Breast epithelium (tissue), 4 donors: ENCODE results near the gene CACNB1. TPM values are rescaled to one million over a fixed set of nuclear protein-coding genes. Genes with fewer than 3 reads are reported as not detected.

Source experiments
- DNase-seq, 2 donors: peaks; one replicate each; pipeline ENCODE4 v3.0.0-alpha.2; 2019; ENCODE audit warnings: low spot score in 2 of 2
- H3K27ac ChIP-seq, 2 donors: fragments of 200-600 bp; sonication (generic) in 1 of 2; one replicate each; pipeline ENCODE4 v1.5.1; 2016 to 2019; ENCODE audit warnings: mild to moderate bottlenecking in 1 of 2
- H3K27me3 ChIP-seq, 2 donors: fragments of 200-600 bp; sonication (generic) in 1 of 2; one replicate each; pipeline versions ENCODE4 v1.5.1 to v1.6.0; 2017 to 2019; ENCODE audit warnings: control low read depth in 1 of 2, mild to moderate bottlenecking in 1 of 2
- H3K36me3 ChIP-seq: fragments of 200-600 bp; one replicate; pipeline ENCODE4 v1.5.1; 2019
- H3K4me1 ChIP-seq, 2 donors: fragments of 200-600 bp; sonication (generic); one replicate each; pipeline ENCODE4 v1.5.1; 2016 to 2019; ENCODE audit warnings: control low read depth in 1 of 2
- H3K4me3 ChIP-seq, 3 donors: fragments of 200-600 bp; sonication (generic); 1 replicate in 2 of 3; 2 replicates in 1 of 3; pipeline ENCODE4 v1.5.1; 2016 to 2019; ENCODE audit warnings: mild to moderate bottlenecking in 3 of 3, moderate library complexity in 2 of 3
- H3K9me3 ChIP-seq, 2 donors: fragments of 200-600 bp; sonication (generic) in 1 of 2; one replicate each; pipeline ENCODE4 v1.5.1; 2016 to 2019; ENCODE audit warnings: control low read depth in 1 of 2
- POLR2A ChIP-seq: fragments of 450-650 bp; IDR thresholded peaks from one replicate; pipeline ENCODE4 v1.6.1; 2016; ENCODE audit warnings: antibody characterized with exemption, mild to moderate bottlenecking, moderate library complexity
- POLR2AphosphoS5 ChIP-seq, 3 donors: sonication (generic); formaldehyde crosslinking; IDR thresholded peaks; one replicate each; pipeline ENCODE4 v1.6.1; 2017; ENCODE audit warnings: antibody characterized with exemption in 3 of 3
- intact Hi-C: fragments of 100-400 bp; cut with DNase I; formaldehyde crosslinking; loops from one replicate; pipeline ENCODE4 v1.15.1; 2023; ENCODE audit warnings: low total_unique reads
- total RNA-seq, 3 donors: library from RNA; depleted of rRNA; stranded (reverse); fragments of >200 nt; gene quantifications; one replicate each; pipeline ENCODE4 v1.1.0, GENCODE V29; 2016
- TF ChIP-seq, protein P1 (sequence below), 3 donors: fragments of 450-650 bp; IDR thresholded peaks; one replicate each; pipeline ENCODE4 v1.5.1; 2016 to 2017; ENCODE audit warnings: antibody characterized with exemption in 3 of 3, mild to moderate bottlenecking in 3 of 3, moderate library complexity in 3 of 3

The CACNB1 gene
- total RNA-seq, 3 donors from 2014 or later, result 12.8 to 21.2 (median 13.9) TPM

DNA sequence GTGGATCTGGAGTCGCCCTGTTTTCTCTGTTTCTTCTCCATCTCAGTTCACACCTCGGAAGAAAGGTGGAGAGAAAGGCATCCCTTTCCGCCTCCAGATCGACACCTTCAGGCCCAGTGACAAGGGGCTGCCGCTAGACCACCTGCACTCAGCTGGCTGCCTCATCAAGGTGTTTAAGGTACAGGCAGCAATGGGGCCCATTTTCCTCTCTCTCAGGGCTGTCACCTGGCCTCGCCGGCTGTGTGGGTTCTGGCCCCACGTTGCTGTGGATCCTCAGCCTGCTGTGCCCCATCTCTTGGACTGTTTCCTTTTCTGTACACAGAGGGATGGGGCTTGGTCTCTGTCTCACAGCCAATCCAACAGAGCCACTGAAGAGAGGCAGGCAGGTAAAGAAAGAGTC is 45.7 kb upstream of the CACNB1 start:
- no peak for TF ChIP-seq POLR2A
- TF ChIP-seq, protein P1, sequence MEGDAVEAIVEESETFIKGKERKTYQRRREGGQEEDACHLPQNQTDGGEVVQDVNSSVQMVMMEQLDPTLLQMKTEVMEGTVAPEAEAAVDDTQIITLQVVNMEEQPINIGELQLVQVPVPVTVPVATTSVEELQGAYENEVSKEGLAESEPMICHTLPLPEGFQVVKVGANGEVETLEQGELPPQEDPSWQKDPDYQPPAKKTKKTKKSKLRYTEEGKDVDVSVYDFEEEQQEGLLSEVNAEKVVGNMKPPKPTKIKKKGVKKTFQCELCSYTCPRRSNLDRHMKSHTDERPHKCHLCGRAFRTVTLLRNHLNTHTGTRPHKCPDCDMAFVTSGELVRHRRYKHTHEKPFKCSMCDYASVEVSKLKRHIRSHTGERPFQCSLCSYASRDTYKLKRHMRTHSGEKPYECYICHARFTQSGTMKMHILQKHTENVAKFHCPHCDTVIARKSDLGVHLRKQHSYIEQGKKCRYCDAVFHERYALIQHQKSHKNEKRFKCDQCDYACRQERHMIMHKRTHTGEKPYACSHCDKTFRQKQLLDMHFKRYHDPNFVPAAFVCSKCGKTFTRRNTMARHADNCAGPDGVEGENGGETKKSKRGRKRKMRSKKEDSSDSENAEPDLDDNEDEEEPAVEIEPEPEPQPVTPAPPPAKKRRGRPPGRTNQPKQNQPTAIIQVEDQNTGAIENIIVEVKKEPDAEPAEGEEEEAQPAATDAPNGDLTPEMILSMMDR (IDR thresholded peaks at IDR 0.05), result no peak
- TF ChIP-seq POLR2AphosphoS5 (IDR thresholded peaks at IDR 0.05), result no peak
- no peak for DNase-seq
- H3K27me3 ChIP-seq, result no peaks in the 10 kb centered on the region
- H3K4me1 ChIP-seq, result peaks cover 0 to 2% of the 10 kb centered on the region in 2 donors
- no peaks in the 10 kb centered on the region for H3K9me3 ChIP-seq
- H3K36me3 ChIP-seq, result no peaks in the 10 kb centered on the region
- intact Hi-C loops, result no loop called here
- no peak overlapping the region for H3K27ac ChIP-seq
- no peak overlapping the region for H3K4me3 ChIP-seq

DNA sequence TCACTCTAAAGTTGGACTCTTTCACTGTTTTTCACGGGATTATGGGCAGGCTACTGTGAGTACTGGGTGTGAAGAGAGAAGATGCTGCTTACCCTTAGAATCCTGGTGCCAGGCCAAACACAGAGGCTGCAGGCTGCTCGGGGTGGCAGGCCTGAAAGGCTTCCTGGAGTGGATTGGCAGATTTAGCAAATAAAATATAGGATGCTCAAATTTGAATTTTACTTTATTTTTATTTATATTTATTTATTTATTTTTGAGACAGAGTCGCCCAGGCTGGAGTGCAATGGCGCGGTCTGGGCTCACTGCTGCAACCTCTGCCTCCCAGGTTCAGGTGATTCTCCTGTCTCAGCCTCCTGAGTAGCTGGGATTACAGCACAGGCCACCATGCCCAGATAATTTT is 43.2 kb upstream of the CACNB1 start:
- TF ChIP-seq, protein P1 (IDR thresholded peaks at IDR 0.05), result no peak
- TF ChIP-seq POLR2AphosphoS5 (IDR thresholded peaks at IDR 0.05) (no peak), POLR2A (no peak)
- no peak overlapping the region for H3K4me3 ChIP-seq
- H3K4me1 ChIP-seq, result peaks cover 0 to 15% of the 10 kb centered on the region in 2 donors
- no peaks in the 10 kb centered on the region for H3K27me3 ChIP-seq
- H3K36me3 ChIP-seq, result no peaks in the 10 kb centered on the region
- intact Hi-C loops, result no loop called here
- no peak overlapping the region for H3K27ac ChIP-seq
- no peaks in the 10 kb centered on the region for H3K9me3 ChIP-seq
- no peak for DNase-seq

DNA sequence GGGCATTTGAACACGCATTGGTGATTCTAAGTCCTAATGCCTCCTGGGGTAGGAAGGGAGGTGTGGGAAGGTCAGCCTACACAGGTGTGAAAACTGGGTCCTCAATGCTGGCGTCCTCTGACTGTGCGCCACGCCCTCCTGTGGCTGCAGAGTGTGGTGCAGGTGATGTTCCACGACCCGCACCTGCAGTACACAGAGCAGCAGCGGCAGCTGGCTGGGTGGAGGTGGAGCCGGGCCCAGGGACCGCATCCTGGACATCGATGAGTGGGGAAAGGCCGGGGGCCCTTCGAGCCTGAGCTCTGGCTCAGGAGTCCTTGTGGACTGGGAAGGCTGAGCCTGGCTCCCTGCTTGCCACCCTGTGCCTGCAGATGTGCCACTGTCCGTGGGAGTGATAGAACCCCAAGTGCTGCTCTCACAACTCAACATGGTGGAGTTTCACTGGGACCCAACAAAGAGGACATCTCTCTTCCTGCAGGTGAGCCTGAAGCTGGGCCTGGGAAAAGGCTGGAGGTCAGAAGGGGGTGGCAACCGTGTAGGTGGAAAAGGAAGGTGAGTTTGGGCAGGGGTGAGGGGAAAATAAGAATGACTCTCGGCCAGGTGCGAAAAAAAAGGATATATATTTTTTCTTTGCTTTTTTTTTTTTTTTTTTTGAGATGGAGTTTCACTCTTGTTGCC is 42.3 kb upstream of the CACNB1 start:
- H3K9me3 ChIP-seq, result no peaks in the 10 kb centered on the region
- H3K27ac ChIP-seq, result no peak overlapping the region
- TF ChIP-seq POLR2AphosphoS5 (IDR thresholded peaks at IDR 0.05), result no peak
- TF ChIP-seq, protein P1 (IDR thresholded peaks at IDR 0.05), result peak; percentile 30 to 70 (median 40)
- no peaks in the 10 kb centered on the region for H3K36me3 ChIP-seq
- intact Hi-C loops, result no loop called here
- H3K27me3 ChIP-seq, result no peaks in the 10 kb centered on the region
- H3K4me3 ChIP-seq, result no peak overlapping the region
- peaks cover 0 to 16% of the 10 kb centered on the region in 2 donors for H3K4me1 ChIP-seq
- peak; percentile 64 to 66 for DNase-seq

DNA sequence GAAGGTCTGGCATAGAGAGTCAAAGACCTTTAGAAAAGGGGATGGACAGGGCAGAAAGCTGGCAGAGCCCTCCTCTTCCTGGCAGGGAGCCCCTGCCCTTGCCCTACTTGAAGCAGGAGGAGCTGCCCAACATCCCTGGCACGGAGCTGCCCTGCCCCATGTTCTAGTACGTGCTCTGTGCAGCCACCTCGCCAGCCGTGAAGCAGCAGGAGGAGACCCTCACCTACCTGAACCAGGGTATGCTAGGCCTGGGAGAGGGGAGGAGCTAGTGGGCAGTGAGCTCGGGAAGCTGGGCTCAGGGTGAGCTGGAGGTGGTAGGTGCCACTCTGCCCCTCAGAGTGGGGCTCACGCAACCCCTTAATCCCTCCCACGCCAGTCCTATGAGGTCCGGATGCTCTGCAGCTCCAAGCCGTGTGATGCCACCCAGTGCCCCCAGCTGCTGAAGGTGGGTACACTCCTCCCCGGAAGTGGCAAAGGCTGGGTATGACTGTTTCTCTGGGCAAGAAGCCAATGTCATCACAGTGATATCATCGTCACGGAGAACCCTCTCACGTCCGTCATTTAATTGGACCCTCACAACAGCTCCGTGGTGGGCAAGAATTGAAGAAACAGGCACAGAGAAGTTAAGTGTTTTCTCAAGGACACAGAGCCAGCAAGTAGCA is 41.0 kb upstream of the CACNB1 start:
- DNase-seq, result peak in 1 of 2 donors; percentile 68
- Histone ChIP-seq H3K27ac (peak overlapping the region; percentile 67 to 82), H3K4me3 (peak overlapping the region in 2 of 3 donors; percentile 14 to 46), H3K4me1 (peaks cover 0 to 16% of the 10 kb centered on the region in 2 donors), H3K9me3 (no peaks in the 10 kb centered on the region), H3K27me3 (no peaks in the 10 kb centered on the region), H3K36me3 (no peaks in the 10 kb centered on the region)
- intact Hi-C loops, result no loop called here
- peak in 1 of 3 donors; percentile 40 for TF ChIP-seq POLR2AphosphoS5 (IDR thresholded peaks at IDR 0.05)
- TF ChIP-seq, protein P1 (IDR thresholded peaks at IDR 0.05), result no peak

DNA sequence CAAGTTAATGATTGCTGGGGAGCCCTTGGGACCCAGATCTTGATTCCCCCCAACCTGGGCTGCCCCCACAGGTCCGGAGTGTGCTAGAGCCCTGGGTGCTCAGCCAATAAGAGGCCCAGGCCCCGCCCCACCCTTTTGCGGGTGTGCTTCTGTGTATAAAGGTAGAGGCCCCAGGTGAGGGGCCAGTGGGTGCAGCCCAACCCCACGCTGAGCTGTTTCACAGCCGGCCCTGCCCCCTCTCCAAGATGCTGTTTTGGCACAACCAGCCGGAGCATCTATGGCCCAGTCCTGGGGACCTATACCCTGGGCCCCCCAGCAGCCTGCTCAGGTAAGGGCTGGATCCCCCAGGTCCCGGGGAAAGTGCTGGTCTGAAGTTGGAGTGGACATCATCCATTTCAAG is 40.1 kb upstream of the CACNB1 start:
- Histone ChIP-seq H3K27ac (peak overlapping the region; percentile 67 to 82), H3K4me1 (peaks cover 0 to 16% of the 10 kb centered on the region in 2 donors), H3K4me3 (no peak overlapping the region), H3K36me3 (no peaks in the 10 kb centered on the region), H3K9me3 (no peaks in the 10 kb centered on the region), H3K27me3 (peaks cover 0 to 3% of the 10 kb centered on the region in 2 donors)
- intact Hi-C loops, result no loop called here
- TF ChIP-seq POLR2AphosphoS5 (IDR thresholded peaks at IDR 0.05) (no peak), POLR2A (no peak)
- TF ChIP-seq, protein P1 (IDR thresholded peaks at IDR 0.05), result no peak
- DNase-seq, result no peak
